ENCODE data around the gene MED25.

- TF ChIP-seq CTCF (IDR thresholded peaks at IDR 0.05; ENCODE audit: insufficient read depth, low read length) (no peak), GABPA (IDR thresholded peaks at IDR 0.05; ENCODE audit: low read depth) (no peak)
- TF ChIP-seq, protein P1, sequence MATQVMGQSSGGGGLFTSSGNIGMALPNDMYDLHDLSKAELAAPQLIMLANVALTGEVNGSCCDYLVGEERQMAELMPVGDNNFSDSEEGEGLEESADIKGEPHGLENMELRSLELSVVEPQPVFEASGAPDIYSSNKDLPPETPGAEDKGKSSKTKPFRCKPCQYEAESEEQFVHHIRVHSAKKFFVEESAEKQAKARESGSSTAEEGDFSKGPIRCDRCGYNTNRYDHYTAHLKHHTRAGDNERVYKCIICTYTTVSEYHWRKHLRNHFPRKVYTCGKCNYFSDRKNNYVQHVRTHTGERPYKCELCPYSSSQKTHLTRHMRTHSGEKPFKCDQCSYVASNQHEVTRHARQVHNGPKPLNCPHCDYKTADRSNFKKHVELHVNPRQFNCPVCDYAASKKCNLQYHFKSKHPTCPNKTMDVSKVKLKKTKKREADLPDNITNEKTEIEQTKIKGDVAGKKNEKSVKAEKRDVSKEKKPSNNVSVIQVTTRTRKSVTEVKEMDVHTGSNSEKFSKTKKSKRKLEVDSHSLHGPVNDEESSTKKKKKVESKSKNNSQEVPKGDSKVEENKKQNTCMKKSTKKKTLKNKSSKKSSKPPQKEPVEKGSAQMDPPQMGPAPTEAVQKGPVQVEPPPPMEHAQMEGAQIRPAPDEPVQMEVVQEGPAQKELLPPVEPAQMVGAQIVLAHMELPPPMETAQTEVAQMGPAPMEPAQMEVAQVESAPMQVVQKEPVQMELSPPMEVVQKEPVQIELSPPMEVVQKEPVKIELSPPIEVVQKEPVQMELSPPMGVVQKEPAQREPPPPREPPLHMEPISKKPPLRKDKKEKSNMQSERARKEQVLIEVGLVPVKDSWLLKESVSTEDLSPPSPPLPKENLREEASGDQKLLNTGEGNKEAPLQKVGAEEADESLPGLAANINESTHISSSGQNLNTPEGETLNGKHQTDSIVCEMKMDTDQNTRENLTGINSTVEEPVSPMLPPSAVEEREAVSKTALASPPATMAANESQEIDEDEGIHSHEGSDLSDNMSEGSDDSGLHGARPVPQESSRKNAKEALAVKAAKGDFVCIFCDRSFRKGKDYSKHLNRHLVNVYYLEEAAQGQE (IDR thresholded peaks at IDR 0.05; ENCODE audit: insufficient replicate concordance, low read depth), result no peak
Measured at GRCh38 chr19:49858088-49858985, 40.2 kb downstream of the MED25 start.
